Measurements from ENCODE around the gene SPN.

GRCh38 chr16:29653471-29653870, 9.6 kb upstream of the SPN start:
- TF ChIP-seq CTCF (IDR thresholded peaks at IDR 0.05; ENCODE audit: poor library complexity) (no peak), EZH2 (IDR thresholded peaks at IDR 0.05; ENCODE audit: borderline replicate concordance) (no peak), EZH2phosphoT487 (IDR thresholded peaks at IDR 0.05; ENCODE audit: low read depth, severe bottlenecking, unreplicated experiment) (no peak)

Data from hepatocyte (in vitro differentiated cells).